ENCODE data around the gene BMAL1. TPM values are rescaled to one million over a fixed set of nuclear protein-coding genes. Genes with fewer than 3 reads are reported as not detected.

The BMAL1 gene
- total and polyA plus RNA-seq, 2 of the 4 experiments (the other 2 are of a cell fraction) = 8.8 to 9.9 TPM

GRCh38 chr11:13237761-13238160 is 39.8 kb upstream of the BMAL1 start:
- Histone ChIP-seq H3K23ac (ENCODE audit: low read depth, low read length) (no peak overlapping the region), H3K9me3 (ENCODE audit: control insufficient read depth, insufficient read depth, low read length) (no peaks in the 10 kb centered on the region), H3K9ac (ENCODE audit: low read depth, low read length) (no peak overlapping the region), H4K8ac (ENCODE audit: low read depth in 2 of 2, low read length in 2 of 2) (0 out of 4 replicates have a peak overlapping the region, but pooled peaks of 1 of the 2 experiments have one; percentile 3), H3K4ac (ENCODE audit: low read depth, low read length) (no peak overlapping the region), H2BK5ac (ENCODE audit: low read depth, low read length, poor library complexity, severe bottlenecking) (no peak overlapping the region), H3K27ac (ENCODE audit: insufficient read depth, low read length) (no peak overlapping the region), H2AK5ac (ENCODE audit: low read depth, low read length) (no peak overlapping the region), H3K9me1 (ENCODE audit: insufficient read depth, low read length) (no peaks in the 10 kb centered on the region), H4K5ac (ENCODE audit: low read depth, low read length) (no peak overlapping the region), H3K4me1 (ENCODE audit: control insufficient read depth, insufficient read depth, low read length) (no peaks in the 10 kb centered on the region), H3K36me3 (ENCODE audit: control insufficient read depth, insufficient read depth, low read length) (no peaks in the 10 kb centered on the region), H3K56ac (ENCODE audit: extremely low read depth, insufficient read depth, low read length) (no peak overlapping the region), H2AK9ac (replicated peaks; ENCODE audit: low read depth, low read length, poor library complexity) (no peak overlapping the region), H3K79me1 (ENCODE audit: low read depth in 1 of 2, low read length in 2 of 2) (no peaks in the 10 kb centered on the region), H2BK120ac (ENCODE audit: low read depth, low read length) (0 out of 2 replicates have a peak overlapping the region, but pooled peaks have one; percentile 50), H4K20me1 (ENCODE audit: insufficient read depth, low read length) (no peaks in the 10 kb centered on the region), H3K27me3 (ENCODE audit: control insufficient read depth, insufficient read depth, low read length) (no peaks in the 10 kb centered on the region), H3K4me2 (ENCODE audit: low read depth, low read length) (no peak overlapping the region), H3K14ac (replicated peaks; ENCODE audit: low read depth, low read length) (no peak overlapping the region), H2BK20ac (ENCODE audit: low read depth, low read length) (no peak overlapping the region), H2BK15ac (ENCODE audit: low read depth, low read length) (no peak overlapping the region; the same call in 2 of the 3 replicates), H2AFZ (replicated peaks; ENCODE audit: low read length, poor library complexity) (no peak overlapping the region), H3K18ac (ENCODE audit: low read depth, low read length) (no peak overlapping the region), H4K91ac (ENCODE audit: insufficient read depth, low read depth, low read length) (no peak overlapping the region), H3K4me3 (ENCODE audit: insufficient read depth, low read depth, low read length) (no peak overlapping the region)
- ATAC-seq (ENCODE audit: low read depth) (no peak), DNase-seq (no peak)
- no CpG with 5 or more reads among the region's 7 CpGs for WGBS, 2 experiments (ENCODE audit: extremely low coverage in 2 of 2, insufficient read length in 1 of 2)
- intact Hi-C loops (cut with micrococcal nuclease) = no loop called here
- POLR2A ChIA-PET (ENCODE audit: unreplicated experiment) = no interaction called here
- no TSS peak for BruUV-seq (replicated peaks)
- in situ Hi-C loops (cut with MboI; ENCODE audit: low sequenced_read_pairs) = no loop called here
- CTCF ChIA-PET = interaction anchor here (0.9 to 1.8 kb wide), 3 partner anchors 8 to 148 kb away, joined by 3 to 7 read pairs (median 3); no protein-coding TSS in a partner anchor
- no peak for TF ChIP-seq RCOR1 (IDR thresholded peaks at IDR 0.05; ENCODE audit: insufficient replicate concordance, low read length)
- TF ChIP-seq RFX5 (IDR thresholded peaks at IDR 0.05; ENCODE audit: low read depth, low read length) = no peak
- no peak for TF ChIP-seq MAZ (IDR thresholded peaks at IDR 0.05; ENCODE audit: borderline replicate concordance, low read depth, low read length)
- TF ChIP-seq ELK1 (IDR thresholded peaks at IDR 0.05; ENCODE audit: borderline replicate concordance, low read depth, low read length) = no peak
- TF ChIP-seq SMC3 (IDR thresholded peaks at IDR 0.05; ENCODE audit: low read depth, low read length) = no peak
- no peak for TF ChIP-seq USF2 (IDR thresholded peaks at IDR 0.05; ENCODE audit: low read depth, low read length)
- TF ChIP-seq POLR2A (IDR thresholded peaks at IDR 0.05; ENCODE audit: low read depth, low read length) = no peak
- TF ChIP-seq NFE2L2 (IDR thresholded peaks at IDR 0.05; ENCODE audit: low read depth, low read length) = no peak
- TF ChIP-seq MXI1 (IDR thresholded peaks at IDR 0.05; ENCODE audit: borderline replicate concordance, low read depth, low read length) = no peak
- dilution Hi-C loops (cut with HindIII; ENCODE audit: low sequenced_read_pairs, unreplicated experiment) = no loop called here

All from IMR-90 (cell line).